Thyroid gland (tissue), 4 donors: ENCODE data around the gene ZBED4.

Source experiments
- POLR2A ChIP-seq, 2 donors: fragments of 450-650 bp; IDR thresholded peaks; one replicate each; pipeline ENCODE4 v1.6.1; 2017; ENCODE audit warnings: antibody characterized with exemption in 2 of 2, mild to moderate bottlenecking in 2 of 2, moderate library complexity in 1 of 2
- TF ChIP-seq, protein P1 (sequence below), 6 experiments: fragments of 200-600 bp in 3 of 6; fragments of 450-650 bp in 3 of 6; sonication (generic) in 3 of 6; IDR thresholded peaks; one replicate each; pipeline ENCODE4 v1.5.1; 2016 to 2019; ENCODE audit warnings: antibody characterized with exemption in 6 of 6, mild to moderate bottlenecking in 2 of 6, inconsistent platforms in 1 of 6, moderate library complexity in 1 of 6

DNA sequence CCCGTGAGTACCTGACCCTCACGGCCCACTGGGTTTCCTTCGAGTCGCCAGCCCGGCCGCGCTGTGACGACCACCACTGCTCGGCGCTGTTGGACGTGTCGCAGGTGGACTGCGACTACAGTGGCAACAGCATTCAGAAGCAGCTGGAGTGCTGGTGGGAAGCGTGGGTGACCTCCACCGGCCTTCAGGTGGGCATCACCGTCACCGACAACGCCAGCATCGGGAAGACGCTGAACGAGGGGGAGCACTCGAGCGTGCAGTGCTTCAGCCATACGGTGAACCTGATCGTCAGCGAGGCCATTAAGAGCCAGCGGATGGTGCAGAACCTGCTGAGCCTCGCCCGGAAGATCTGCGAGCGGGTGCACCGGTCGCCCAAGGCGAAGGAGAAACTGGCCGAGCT, 32.2 kb downstream of the ZBED4 start:
- TF ChIP-seq, protein P1, sequence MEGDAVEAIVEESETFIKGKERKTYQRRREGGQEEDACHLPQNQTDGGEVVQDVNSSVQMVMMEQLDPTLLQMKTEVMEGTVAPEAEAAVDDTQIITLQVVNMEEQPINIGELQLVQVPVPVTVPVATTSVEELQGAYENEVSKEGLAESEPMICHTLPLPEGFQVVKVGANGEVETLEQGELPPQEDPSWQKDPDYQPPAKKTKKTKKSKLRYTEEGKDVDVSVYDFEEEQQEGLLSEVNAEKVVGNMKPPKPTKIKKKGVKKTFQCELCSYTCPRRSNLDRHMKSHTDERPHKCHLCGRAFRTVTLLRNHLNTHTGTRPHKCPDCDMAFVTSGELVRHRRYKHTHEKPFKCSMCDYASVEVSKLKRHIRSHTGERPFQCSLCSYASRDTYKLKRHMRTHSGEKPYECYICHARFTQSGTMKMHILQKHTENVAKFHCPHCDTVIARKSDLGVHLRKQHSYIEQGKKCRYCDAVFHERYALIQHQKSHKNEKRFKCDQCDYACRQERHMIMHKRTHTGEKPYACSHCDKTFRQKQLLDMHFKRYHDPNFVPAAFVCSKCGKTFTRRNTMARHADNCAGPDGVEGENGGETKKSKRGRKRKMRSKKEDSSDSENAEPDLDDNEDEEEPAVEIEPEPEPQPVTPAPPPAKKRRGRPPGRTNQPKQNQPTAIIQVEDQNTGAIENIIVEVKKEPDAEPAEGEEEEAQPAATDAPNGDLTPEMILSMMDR (IDR thresholded peaks at IDR 0.05): no peak
- no peak for TF ChIP-seq POLR2A (IDR thresholded peaks at IDR 0.05)
